ENCODE data around the gene GDAP1L1.

The GDAP1L1 gene

GRCh38 chr20:44247131-44247571 lies at the start of gene GDAP1L1:
Gene GDAP1L1, plus strand, starts transcription at chr20:44247308. Its CDS starts 27 bp downstream, at chr20:44247335.
- DNase-seq = no peak

GRCh38 chr20:44198872-44199271 lies 48.2 kb upstream of the GDAP1L1 start:
- DNase-seq = no peak

GRCh38 chr20:44199877-44200276 lies 47.2 kb upstream of the GDAP1L1 start:
- DNase-seq = no peak

GRCh38 chr20:44200371-44200770 lies 46.7 kb upstream of the GDAP1L1 start:
- no peak for DNase-seq

- DNase-seq = no peak
These were observed 46.1 kb upstream of the GDAP1L1 start for GRCh38 chr20:44200983-44201382.

GRCh38 chr20:44203161-44203560 lies 43.9 kb upstream of the GDAP1L1 start:
- DNase-seq = no peak

GRCh38 chr20:44204156-44204831 lies 42.8 kb upstream of the GDAP1L1 start:
- peak; percentile 63 for DNase-seq

- DNase-seq = no peak
These were observed 42.3 kb upstream of the GDAP1L1 start for GRCh38 chr20:44204832-44205215.

- no peak for DNase-seq
These were observed 41.0 kb upstream of the GDAP1L1 start for GRCh38 chr20:44206132-44206531.

GRCh38 chr20:44207126-44207723 lies 39.9 kb upstream of the GDAP1L1 start:
- DNase-seq = no peak

GRCh38 chr20:44208165-44208564 lies 38.9 kb upstream of the GDAP1L1 start:
- no peak for DNase-seq

- DNase-seq = no peak
These were observed 38.3 kb upstream of the GDAP1L1 start for GRCh38 chr20:44208770-44209169.

- DNase-seq = peak; percentile 56
These were observed 37.3 kb upstream of the GDAP1L1 start for GRCh38 chr20:44209686-44210405.

GRCh38 chr20:44210406-44211176 lies 36.5 kb upstream of the GDAP1L1 start, which contains the start of gene OSER1:
Gene OSER1, minus strand, starts transcription at chr20:44210771. Its CDS starts 3,814 bp downstream, at chr20:44206957.
- peak; percentile 99 for DNase-seq

GRCh38 chr20:44211177-44212039 lies 35.7 kb upstream of the GDAP1L1 start:
- DNase-seq = peak; percentile 49

GRCh38 chr20:44212792-44213191 lies 34.3 kb upstream of the GDAP1L1 start:
- DNase-seq = no peak

GRCh38 chr20:44215125-44215524 lies 32.0 kb upstream of the GDAP1L1 start:
- DNase-seq = peak; percentile 90

- peak; percentile 92 for DNase-seq
These were observed 29.6 kb upstream of the GDAP1L1 start for GRCh38 chr20:44217342-44218092.

GRCh38 chr20:44218446-44218845 lies 28.7 kb upstream of the GDAP1L1 start:
- no peak for DNase-seq

GRCh38 chr20:44219170-44219730 lies 27.9 kb upstream of the GDAP1L1 start:
- peak; percentile 73 for DNase-seq

GRCh38 chr20:44219791-44220190 lies 27.3 kb upstream of the GDAP1L1 start:
- no peak for DNase-seq
